HG03520 (cell line): ENCODE data around the gene SLC12A3.

Source experiments
- ATAC-seq: cut with Tn5 transposase; IDR thresholded peaks from one replicate; pipeline ENCODE4 v1.9.1; 2021; ENCODE audit warnings: mild to moderate bottlenecking, moderate library complexity; ENCODE audit not compliant: unreplicated experiment

Gene SLC12A3

DNA sequence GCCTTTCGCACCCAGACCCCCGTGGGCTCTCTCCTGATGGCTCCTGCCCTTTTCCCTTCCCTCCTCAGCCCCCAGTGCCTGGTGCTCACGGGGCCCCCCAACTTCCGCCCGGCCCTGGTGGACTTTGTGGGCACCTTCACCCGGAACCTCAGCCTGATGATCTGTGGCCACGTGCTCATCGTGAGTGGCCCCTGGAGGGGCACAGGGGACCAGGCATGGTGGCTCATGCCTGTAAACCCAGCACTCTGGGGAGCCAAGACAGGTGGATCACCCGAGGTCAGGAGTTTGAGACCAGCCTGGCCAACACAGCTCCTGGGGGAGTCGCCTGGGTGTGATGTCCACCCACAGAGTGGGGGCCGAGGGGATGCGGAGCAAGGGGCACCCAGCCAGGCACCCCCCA lies 21.3 kb downstream of the SLC12A3 start:
- no peak for ATAC-seq

DNA sequence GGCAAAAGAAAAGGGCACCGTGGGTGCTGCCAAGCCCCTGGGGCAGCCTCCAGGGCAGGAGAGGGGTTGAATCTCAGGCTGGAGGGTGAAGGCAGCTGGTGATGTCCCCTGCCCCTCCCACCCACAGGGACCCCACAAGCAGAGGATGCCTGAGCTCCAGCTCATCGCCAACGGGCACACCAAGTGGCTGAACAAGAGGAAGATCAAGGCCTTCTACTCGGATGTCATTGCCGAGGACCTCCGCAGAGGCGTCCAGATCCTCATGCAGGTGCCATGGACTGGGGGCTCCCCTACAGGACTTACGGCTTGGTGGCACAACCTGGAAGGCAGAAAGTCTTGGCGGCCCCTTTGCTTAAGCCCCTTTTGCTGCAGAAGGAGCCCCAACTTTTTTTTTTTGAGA lies 21.8 kb downstream of the SLC12A3 start:
- ATAC-seq: no peak

DNA sequence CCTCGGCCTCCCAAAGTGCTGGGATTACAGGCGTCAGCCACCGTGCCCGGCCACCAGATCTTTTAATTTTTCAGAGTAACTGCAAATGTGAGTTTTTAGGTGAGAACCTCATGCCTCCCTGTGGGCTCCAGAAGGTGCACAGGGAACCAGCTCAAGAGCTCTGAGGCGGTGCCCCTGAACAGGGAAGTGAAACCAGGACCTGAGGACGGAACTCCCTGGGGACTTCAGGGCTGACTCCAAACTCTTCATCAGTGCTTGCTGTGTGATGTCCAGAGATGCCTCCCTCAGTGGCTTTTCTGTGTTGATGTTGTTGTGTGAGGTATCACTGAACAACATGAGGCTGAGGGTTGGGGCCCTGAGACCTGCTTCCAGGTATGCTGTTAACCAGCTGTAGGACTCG lies 23.8 kb downstream of the SLC12A3 start:
- ATAC-seq: no peak

DNA sequence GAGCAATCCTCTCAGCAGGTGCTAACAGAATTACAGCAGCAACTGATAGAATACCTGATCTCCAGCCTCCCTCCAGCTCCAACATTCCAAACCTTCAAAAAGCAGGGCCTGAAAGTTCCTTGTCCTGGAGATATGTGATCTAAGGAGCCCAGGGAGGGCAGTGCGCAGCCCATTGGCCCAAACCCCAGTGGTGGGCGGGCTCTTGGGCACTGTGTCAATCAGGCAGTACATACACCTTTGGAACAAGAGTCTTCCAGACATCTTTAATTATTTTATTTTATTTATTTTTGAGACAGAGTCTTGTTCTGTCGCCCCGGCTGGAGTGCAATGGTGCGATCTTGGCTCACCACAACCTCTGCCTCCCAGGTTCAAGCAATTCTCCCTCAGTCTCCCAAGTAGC lies 24.2 kb downstream of the SLC12A3 start:
- ATAC-seq: no peak

DNA sequence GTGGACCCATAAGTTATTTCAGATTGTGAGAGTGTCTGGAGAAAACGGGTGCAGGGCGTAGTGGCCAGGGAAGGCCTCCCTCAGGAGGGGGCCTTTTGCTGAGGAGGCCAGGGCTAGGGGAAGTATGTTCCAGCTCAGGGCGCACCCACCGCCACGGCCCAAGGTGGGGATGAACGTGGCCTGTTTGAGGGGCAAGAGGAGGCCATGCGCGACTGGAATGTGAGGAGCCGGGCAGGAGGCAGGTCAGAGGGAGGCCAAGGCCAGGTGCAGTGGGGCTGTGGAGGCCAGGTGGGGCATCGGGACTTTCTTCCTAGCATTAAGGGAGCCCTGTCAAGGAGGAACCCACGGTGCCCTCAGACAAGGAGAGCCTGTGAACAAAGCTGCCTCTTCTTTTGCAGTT lies 26.7 kb downstream of the SLC12A3 start:
- ATAC-seq: no peak

DNA sequence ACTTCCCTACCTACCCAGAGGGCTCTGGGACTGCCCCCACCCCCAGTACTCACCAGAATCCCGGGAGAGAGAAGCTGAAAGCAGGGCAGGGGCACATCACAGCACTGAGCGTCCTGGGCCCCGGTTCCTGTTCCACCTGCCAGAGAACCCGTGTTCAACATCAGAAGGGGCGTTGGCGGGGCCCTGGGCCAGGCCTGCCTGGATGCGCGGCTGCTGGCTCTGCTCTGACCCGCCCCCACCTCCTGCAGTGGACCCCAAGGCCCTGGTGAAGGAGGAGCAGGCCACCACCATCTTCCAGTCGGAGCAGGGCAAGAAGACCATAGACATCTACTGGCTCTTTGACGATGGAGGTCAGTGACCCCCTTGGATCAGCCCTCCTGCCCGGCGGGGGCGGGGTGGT lies 27.7 kb downstream of the SLC12A3 start:
- ATAC-seq: no peak

DNA sequence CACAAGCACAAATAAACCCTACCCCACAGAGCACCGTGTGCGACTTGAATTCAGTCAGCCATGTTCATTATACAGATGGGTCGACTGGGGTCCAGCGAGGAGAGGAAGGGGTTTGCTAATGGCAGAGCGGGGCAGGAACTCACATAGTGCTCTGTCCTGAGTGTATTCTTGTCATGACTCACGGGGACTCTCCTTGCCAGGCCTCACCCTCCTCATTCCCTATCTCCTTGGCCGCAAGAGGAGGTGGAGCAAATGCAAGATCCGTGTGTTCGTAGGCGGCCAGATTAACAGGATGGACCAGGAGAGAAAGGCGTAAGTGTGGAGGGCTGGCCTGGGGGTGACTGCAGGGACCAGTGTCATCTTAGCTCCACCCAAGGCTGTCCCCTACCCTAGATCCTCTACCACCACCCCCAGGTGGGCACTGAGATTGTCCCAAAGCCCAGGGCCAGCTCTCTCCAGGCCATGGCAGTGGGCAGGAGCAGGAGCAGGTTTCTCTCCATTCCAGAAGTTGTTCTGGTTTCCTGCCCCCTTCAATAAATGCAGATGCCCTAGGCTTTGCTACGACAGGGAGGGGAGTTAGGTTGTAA lies 29.4 kb downstream of the SLC12A3 start:
- no peak for ATAC-seq

DNA sequence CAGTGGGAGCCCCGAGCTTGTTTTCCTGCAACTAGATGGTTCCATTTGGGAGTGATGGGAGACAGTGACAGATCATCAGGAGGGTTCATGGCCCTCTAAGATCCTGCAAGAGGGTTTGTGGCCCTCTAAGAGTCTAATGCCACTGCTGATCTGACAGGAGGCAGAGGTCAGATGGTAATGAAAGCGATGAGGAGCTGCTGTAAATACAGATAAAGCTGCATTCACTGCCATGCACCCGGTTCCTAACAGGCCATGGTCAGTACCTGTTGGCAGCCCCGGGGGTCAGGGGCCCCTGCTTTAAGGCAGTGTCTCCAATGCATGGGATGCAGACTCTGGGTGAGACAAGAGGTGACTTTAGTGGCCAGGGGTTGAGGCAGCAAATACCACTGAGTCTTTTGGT lies 30.8 kb downstream of the SLC12A3 start:
- ATAC-seq: no peak

DNA sequence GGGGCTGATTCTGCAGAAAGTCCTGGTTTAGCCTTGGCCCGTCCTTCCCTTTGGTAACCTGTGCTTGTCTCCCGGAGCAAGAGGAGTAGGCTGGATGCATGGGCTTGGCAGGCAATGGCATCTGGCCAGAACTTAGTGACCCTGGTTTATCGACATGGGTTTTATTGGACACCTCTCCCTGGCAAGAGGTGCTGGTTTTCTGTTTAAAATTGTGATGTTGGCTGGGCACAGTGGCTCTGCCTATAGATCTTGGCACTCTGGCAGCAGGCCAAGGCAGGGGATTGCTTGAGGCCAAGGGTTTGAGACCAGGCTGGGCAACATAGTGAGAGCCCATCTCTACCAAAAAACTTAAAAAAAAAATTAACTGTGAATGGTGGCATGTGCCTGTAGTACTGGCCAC lies 31.2 kb downstream of the SLC12A3 start:
- no peak for ATAC-seq

DNA sequence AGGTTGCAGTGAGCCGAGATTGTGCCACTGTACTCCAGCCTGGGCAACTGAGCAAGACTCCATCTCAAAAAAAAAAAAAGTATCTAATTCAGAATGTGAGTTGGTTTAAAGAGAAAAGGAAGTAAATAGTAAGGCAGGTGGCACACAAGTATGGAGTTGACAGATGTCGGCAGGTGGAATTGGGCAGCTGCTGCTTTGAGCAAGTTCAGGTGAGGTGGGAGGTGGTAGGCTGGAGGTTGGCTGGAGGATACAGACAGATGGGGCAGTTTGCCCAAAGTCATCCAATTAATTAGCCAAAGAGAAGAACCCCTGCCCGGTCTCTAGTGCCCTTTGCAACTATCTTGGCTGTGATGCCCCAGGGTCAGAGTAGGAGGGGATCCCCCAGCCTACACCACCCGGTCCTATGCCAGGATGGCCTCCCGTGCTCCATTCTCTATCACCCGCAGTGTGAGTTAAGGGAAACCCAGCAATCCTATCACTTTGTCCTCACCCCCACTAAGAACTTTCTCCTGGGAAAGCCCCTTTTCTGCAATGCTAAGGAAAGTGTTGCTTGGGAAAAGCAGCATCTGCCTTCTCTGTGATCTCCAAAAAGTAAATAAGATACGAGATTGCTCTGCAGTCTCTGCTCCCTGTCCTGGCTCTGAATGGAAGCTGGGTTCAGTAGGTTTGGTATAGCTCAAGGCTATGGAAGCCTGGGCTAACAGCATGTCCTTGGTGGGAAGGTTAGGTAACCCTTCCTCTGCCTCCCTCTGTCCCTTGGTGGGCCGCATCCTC lies 32.2 kb downstream of the SLC12A3 start:
- ATAC-seq: no peak

DNA sequence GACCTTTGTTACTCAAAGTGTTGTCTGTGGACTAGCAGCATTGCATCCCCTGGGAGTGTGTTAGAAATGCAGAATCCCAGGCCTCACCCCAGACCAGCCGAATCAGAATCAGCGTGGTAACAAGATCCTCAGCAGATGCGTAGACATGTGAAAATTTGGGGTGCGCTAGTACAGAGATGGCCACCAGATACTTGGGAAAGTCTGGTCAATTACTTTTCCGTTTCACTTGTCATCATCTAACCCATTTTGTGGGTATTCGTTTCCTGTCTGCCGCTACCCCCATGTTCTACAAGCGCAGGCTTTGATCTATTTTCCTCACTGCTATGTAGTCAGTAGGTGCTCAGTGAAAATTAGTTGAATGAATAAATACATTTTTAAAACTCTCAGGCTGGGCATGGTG lies 33.8 kb downstream of the SLC12A3 start:
- ATAC-seq: no peak

DNA sequence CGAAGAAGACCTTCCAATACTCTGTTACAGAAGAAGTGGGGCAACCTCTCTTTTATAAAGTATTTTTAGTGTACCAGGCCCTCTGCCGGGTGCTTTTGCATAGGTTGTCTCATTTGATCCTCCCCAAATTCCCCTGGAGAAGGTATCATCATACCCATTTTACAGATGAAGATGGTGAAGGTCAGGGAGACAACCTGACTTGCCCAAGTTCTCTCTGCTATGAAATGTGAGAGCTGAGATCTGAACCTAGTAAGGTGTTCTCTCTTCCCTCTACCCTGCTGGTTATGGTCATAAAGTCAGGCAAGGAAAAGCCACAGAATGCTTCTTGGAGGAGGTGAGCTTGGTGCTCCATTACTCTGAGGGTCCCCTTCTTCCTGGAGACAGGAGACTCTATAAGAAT lies 38.9 kb downstream of the SLC12A3 start:
- no peak for ATAC-seq

DNA sequence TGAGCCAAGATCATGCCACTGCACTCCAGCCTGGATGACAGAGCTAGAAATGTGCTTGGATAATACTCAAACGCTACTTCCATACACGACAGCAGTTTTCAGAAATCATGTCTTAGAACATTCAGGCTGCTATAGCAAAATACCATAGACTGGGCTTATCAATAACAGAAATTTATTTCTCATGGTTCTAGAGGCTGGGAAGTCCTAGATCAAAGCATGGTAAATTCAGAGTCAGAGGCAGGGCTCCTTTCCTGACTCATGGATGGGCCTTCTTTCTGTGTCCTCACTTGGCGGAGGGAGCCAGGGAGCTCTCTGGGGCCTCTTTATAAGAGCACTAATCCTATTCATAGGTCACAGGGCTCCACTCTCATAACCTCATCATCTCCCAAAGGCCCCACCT lies 42.4 kb downstream of the SLC12A3 start:
- no peak for ATAC-seq

DNA sequence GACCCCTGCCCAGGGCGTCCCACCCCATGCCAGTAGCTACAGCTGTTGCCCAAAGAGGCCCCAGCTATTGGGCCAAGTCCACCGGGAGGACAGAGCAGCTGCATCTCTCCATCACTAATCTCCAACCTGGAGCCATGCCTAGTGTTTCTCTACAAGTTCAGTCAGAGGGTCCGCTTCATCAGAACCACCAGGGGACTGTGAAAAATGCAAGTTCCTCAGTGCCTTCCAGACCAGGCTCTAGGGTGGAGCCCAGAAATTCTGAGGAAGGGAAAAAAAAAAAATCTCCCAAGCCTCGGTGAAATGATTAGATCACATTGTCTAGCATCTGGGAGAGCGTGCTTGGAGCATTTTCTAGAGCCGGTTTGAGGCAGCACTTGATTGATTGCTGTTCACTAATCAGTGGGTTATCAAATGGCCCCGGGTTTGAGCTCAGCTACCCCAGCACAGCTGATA lies 44.5 kb downstream of the SLC12A3 start:
- ATAC-seq: no peak

DNA sequence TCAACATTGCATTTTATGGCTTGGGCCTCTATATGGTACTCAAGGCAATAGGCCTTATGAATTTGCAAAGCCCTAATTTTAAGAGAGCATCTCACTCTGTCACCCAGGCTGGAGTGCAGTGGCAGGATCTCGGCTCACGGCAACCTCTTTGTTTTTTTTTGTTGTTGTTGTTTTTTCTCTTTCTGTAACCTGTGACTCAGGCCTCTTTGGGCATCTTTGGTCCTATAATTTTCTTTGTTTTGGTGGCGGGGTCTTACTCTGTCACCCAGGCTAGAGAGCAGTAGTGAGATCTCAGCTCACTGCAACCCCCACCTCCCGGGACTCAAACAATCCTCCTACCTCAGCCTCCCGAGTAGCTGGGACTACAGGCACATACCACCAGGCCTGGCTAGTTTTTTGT lies 45.1 kb downstream of the SLC12A3 start:
- no peak for ATAC-seq

DNA sequence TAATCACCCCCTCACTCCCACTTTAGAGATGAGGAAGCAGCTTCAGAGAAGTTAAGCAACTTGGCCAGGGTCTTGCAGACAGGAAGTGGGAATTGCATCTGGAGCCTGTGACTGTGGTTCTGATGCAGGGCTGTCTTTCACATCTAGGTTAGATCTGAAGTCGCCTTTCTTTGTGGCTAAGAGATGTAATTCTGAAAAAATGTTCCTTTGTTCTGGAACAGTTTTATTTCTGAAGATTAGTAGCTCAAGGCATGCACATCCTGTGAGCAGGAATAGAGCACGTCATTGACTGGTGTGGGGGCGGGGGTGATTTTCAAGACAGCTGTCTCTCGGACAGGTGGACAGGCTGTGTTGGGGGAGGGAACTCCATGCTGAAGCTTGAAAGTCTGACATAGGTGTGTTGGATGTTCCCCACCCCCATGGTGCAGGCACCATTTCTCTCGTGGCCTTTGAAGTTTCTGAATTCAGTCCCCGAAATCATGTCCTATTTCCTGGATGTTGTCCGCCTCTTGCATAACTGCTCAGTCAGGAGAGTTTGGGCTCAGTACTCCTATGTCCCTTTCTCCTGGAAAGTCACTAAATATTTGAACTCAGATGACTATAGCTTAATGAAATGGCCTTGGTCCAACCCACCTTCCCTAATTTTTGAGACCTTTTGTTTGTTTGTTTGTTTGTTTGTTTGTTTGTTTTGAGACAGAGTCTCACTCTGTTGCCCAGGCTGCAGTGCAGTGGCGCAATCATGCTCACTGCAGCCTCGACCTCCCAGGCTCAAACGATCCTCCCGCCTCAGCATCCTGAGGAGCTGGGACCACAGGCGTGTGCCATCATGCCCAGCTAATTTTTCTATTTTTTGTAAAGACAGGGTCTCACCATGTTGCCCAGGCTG lies 45.9 kb downstream of the SLC12A3 start:
- ATAC-seq: no peak

DNA sequence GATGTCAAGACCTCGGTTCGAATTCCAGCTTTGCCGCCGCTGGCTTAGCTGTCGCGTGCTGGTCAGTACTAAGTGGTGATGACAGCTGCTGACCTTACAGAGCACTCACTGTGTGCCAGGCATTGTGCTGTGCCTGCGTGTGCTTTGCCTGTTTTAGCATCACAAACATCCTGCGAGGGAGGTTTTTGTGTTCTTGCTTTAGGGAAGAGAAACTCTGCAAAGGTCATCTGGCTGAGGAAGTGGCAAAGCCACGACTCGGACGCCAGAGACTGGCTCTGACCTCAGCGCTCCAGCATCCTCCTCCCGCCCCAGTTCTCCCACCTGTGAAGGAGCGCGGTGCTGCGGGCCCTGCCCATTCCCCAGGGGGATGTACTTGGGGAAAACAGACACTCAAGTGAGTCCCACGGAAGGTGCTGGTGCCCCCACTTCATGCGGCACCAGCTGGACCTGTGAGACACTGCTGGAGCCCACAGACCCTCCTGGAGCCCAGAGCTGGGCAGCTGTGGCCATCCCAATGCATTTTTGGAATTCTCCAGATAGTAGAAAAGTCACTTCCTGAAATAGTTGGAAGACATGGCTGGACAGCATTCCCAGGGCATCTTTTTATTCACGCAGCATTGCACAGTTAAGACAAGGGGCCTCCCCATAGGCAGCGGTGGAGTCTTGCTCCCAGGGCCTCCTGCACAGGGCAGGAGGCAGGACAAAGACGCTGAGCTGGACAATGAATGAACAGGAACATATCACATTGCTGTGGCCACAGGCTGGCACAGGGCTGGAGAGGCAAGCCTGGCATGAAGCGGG lies 47.0 kb downstream of the SLC12A3 start:
- peak; percentile 61 for ATAC-seq

DNA sequence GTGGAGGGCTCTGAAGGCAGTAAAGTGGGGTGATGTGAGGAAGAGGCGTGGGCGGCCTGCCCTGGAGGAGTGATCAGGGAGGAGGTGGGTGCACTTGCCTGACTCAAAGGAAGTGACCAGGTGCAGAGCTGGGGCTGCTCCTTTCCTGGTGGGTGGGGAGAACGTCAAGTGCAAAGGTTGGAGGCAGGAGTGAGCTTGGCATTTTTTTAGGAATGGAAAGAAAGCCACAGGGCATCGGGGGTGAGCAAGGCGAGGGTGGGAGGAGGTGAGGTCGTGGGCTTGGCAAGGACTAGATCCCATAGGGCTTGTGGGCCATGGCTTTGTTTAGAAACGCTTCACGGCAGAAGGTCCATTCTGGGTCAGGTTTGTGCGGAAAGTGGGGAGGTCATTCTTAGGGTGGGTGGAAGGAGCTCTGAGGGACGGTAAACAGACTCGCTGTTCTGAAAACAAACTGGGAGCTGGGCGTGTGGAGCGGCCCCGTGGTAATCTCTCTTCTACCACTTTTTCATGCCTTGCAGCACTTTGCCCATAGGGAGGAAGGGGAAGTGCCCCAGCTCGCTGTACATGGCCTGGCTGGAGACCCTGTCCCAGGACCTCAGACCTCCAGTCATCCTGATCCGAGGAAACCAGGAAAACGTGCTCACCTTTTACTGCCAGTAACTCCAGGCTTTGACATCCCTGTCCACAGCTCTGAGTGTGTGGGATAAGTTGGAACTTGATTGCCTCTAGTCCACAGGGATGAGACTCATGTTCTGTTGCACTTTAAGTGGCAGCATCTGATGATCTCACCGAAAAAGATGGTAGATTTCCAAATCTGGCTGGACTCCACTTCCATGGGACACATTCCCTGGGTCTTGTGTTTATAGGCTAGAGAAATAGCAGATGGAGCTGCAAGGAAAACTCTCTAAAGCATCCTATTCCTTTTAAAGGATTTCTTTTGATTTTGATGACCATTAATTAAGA lies 48.0 kb downstream of the SLC12A3 start:
- ATAC-seq: no peak

DNA sequence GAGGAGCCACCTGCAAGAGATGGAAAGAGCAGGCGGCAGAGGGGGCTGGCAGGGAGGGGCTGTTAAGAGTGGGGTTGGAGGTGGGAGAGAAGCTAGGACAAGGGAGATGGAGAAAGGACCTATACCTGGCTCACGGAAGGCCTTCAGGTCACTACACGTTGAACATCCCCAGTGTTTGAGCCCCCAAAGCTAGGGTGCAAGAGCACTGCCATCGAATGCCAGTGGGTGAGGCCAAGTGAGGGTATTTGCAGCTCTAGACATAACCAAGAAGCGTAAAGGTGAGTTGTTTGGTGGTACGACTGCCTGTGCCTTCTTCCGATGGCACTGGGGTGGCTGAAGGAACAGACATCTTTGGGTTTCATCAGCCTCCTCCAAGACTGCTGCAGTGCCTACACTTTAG lies 49.9 kb downstream of the SLC12A3 start:
- no peak for ATAC-seq
